Left renal pelvis (tissue), 4 donors: ENCODE measurements around the gene SNTG2. TPM values are rescaled to one million over a fixed set of nuclear protein-coding genes. Genes with fewer than 3 reads are reported as not detected.

ENCODE experiments used
- DNase-seq, 4 donors: peaks; one replicate each; pipeline ENCODE4 v3.0.0-alpha.2; 2013; ENCODE audit warnings: low read depth in 4 of 4, low spot score in 3 of 4
- polyA plus RNA-seq, 4 donors: library from polyadenylated mRNA; unstranded; fragments of 120-200 nt; gene quantifications; one replicate each; pipeline ENCODE4 v1.2.1, GENCODE V29; 2013; ENCODE audit not compliant: insufficient read length in 4 of 4

Gene SNTG2
- polyA plus RNA-seq, 4 donors, result 1.8 to 2.5 (median 2.4) TPM

DNA sequence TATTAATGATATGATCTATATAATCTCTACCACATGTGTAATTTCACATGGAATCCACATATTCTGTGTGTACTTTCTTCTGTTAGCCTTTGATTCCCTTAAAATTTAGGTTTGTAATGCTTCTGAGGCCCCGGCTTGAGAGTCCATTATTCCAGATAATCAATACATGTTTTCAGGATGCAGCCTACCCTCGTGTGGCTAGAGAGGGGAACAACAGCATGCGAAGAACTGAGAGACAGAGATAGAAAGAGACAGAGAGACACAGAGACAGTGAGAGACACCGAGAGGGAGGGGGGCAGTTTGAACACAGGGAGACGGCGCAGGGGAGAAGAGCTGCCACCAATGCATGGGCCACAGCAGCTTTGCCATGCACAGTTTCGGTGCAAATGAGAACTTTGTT is 185.4 kb downstream of the SNTG2 start:
- no peak for DNase-seq

DNA sequence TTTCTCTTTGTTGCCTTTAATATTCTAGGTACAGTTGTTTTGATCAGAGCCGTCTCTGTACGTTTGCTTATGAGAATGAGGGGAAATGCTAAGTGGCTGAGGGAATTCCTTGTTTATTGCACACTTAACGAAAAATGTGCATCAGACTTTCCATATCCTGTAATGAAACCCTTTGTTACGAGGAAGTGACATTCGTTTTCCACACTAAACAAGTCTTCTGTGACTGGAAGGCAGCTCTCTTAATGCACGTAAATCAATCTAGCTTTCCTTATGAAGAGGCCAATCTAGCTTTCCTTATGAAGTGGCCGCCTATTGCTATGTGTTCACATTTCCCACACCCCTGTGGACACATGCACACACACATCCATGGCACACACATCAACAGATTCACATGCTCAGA is 186.2 kb downstream of the SNTG2 start:
- no peak for DNase-seq

DNA sequence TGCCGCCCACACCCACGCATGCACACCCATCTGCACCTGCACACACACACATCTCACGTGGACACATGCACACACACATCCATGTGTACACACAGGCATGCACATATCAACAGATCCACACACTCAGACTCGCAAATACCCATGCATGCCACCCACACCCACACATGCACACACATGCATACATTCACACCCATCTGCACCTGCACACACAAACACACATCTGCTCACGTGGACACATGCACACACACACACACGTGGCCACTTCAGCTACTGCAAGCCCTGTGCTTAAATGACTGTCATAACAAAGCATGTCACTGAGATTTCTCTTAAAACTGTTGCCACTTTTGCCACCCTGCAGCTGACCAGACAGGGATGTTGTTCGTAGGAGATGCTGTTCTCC is 186.6 kb downstream of the SNTG2 start:
- DNase-seq, result no peak

DNA sequence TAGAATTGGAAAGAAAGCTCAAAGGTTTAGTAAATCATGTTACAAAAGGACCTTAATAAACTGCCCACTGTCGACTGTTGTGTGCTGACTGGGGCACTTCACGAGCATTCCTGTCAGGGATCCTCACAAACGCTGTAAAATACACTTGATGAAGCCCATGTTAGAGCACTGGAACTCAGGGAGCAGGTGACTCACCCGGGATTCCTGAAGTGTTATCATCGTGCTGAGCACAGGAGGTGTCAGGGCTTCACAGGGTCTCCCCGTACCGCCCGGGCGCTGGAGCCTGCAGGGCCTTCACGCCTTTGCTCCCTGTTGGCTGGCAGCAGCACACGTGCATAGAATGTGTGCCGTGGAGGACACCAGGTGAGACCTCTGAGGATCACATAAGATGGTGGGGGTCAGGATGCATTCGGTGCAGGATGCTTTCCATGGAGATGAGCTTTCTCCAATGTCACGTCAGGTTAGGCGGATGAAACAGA is 187.3 kb downstream of the SNTG2 start:
- DNase-seq, result no peak

DNA sequence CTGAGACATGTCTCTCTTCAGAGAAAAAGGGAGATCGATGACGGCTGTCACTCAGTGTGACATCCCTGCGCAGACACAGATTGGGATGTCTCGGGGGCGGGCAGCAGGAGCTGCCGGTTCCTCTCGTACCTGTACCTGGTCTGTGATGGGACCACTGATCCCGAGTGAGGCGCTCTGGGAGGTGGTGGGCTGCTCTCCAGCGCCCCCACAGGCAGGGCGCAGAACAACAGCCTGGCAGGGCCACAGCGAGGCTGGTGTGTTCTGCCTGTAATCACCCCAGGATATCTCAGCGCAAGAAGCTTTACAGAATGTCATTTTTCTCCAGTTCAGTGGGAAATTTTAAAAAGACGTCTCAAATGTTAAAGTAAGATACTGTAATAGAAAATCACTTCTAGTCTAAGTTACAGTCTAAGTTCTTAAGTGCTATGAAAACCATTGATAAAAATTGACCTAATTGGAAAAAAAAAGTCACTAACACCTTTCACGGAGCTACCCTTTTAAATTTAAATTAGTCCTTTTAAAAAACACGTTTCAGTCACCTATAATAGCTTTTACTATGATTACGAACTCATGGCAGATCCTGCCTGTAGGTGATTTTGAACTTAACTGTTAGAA is 189.8 kb downstream of the SNTG2 start:
- DNase-seq, result no peak

DNA sequence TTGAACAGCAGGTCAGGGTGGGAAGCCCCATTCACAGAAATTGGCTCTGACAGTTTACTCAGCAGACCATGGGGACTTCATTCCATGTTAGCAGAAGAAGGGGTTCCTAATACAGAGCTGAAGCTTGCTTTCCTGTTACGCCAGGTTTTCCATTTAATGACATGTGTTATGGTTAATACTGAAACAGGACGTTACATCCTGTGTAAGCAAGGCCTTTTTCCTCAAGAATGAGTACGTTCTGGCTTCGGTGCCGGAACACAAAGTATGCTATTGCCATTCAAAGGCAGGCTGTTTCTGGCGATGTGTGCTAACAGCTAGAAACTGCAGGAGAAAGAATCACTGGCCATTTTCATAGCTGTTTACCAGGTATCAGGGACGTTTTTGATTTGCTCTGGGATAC is 190.4 kb downstream of the SNTG2 start:
- no peak for DNase-seq

DNA sequence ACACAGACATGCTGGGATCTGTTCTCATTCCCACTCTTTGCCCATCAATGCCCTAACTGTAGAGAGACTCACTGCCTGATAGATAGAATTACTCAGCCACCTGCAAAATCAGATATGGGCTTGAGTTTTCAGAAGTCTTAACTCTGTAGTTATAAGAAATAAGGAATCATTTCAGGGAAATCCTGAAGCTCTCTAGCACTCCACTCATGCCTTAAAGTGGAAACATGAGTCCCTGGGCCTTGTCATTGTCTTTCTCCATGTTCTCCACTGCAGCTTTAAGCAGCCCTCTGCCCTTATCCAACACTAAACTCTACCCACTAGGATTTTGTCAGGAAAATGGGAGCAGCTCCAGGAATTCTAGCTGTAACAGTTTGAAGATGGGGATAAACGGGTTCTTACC is 192.5 kb downstream of the SNTG2 start:
- DNase-seq, result no peak

DNA sequence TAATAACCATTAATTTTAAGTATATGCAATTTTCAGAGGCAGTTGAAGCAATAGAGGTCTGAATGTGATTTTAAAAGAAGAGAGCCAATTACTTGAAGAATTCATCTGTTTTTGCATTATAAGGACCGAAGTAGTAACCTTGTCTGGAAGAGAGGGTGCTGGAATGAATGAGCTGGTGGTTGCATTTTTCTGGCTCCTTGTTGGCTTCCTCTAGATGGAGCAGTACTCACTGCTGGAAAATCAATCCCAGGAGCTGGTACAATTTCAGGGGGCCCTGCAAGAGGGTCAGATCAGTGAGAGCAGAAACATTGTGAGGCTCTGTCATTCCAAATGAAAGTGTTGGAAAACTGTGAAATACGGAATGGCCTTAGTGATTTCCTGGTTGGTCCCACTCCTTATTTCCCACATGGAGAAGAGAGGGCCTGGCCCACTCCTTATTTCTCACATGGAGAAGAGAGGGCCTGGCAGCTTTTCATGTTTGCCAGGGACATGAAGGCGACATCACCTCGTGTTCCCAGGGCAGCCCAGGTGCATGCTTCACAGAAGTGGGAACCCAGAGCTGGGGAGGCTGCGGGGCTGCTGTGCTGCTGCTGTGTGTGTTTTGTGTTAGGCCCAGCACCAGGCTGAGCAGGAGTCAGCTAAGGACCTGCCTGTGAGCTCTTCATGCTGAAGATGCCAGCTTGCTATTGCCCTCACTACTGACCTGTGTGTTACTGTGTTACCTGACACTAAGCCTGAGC is 197.4 kb downstream of the SNTG2 start:
- DNase-seq, result no peak

DNA sequence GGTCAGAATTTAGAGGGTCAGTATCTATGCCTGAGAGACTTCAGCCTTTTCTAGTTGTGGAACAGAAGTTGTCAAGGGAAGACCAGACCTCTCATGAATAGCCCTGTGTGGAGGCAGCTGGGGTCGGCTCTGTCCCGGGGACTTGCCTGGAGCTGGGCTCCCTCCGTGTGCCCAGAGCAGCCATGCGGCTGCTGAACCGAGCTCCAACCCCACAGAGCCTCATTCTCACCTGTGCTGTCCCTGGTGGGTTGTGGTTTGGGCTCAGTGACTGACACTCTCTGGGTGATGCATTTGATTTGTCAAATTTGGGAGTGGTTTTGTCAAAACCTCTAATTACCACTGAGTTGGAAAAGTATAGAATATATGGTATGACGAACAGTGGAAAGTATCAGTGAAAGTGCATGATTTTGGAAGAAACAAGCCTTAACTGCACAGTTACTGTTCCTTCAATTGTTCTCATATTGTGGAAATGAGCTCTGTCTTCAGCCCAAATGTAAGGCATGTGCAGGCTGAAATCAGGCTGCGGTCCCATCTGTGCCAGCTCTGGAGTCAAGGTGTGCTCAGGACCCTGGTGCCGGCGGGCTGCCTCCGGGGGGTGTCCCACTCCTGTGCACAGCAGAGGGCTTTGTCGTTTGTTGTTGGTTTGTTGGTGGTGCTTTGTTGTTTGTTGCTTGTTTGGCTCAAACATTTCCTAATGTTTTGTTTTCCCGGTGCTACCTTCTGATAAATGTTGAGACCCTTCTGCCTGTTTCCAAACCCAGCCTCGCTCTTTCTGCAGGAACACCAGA is 200.3 kb downstream of the SNTG2 start:
- DNase-seq, result no peak

DNA sequence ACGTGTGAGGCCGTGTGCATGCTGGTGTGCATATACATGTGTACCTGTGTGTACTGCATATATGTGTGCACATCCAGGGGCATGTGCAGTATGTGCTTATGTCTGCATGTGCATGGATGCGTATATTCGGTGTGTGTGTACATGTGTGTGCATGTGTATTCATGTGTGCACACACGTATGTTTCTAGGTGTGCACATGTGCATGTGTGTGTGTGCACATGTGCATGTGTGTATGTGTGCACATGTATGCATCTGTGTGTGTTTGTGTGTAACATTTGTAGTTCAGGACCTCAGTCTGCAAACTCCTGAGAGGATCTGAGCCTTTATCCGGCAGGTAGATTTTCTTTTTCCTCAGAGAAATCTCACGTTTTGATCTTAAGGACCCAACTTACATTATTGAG is 201.7 kb downstream of the SNTG2 start:
- DNase-seq, result no peak

DNA sequence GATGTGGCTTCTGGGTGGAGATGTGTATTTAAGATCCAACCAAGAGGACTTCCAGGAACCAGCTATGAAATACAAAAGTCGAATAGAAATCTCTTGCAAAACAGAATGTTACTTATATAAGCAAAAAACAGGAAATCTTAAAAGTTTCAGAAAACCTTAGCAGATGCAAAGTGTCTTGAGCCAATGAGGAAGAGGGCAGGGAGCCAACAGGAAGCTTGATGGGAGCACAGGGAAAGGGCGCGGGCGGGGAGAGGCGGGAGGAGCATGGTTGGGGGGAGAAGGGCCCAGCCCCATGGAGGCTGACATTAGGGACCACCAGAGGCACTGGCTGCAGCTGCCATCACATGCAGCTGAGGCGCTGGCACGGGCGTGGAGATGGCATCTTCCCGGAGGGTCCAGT is 203.3 kb downstream of the SNTG2 start:
- no peak for DNase-seq

DNA sequence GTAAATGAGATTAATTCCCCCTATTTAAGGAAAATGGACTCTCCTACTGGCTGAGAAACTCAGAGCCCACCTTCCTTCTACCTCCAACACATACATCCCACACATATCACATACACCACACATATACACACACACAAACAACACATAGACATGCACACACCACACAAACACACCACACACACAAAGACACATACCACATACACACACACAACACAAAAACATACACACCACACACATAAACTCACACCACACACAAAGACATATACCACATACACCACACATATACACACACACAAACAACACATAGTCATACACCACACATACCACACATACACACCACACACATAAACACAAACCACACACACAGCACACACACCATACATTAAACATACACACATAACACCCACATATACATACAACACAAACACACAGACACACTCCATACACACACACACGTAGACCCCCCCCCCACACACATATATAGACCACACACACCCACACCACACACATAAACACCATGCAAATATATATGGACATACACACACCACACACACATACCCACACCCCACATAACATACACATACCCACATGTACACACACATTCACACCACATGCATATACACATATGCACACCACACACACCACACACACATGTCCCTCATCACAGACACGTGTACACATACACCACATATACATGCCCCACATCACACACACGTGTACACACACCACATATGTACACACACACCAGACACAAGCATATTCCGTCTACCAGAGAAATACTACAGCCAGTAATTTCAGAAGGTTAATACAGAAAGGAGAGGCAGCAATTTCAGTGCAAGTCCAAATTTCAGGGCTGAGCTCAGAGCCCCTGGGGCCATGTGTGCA is 204.3 kb downstream of the SNTG2 start:
- DNase-seq, result no peak

DNA sequence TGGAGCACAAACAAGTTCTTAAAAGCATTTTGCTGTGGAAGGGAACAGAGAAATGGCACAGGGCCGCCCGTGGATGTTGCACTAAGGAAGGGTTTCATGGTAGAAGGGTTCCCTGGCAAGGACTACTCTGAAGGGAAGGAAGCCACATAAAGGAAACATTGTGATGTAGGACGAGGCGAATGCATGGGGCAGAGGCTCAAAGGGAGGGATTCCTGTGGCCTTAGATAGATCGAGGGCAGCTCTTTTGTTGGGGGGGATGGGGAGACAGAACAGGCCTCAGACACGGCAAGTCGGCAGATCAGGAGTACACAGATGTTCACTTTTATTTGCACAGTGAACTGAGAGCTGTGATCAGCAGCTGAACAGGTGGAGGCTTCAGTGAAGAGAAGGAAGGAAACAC is 205.4 kb downstream of the SNTG2 start:
- DNase-seq, result no peak

DNA sequence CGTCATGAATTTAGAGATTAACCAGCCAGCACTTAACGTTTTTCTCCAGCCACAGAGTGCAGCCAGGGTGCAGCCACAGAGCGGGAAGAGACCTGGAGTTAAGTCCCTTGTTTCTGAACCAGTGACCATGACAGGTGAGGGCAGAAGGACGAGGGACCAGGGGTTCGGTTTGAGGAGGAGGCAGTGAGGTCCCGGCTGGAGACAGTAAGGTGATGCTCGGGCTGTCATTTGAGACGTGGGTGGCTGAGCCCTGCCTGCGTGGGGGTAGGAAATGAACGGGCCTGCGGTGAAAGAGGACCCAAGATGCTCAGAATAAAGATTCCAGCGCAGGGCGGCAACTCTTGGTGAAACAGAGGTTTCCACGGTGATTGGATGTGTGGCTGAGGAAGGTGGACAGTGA is 205.9 kb downstream of the SNTG2 start:
- DNase-seq, result no peak

DNA sequence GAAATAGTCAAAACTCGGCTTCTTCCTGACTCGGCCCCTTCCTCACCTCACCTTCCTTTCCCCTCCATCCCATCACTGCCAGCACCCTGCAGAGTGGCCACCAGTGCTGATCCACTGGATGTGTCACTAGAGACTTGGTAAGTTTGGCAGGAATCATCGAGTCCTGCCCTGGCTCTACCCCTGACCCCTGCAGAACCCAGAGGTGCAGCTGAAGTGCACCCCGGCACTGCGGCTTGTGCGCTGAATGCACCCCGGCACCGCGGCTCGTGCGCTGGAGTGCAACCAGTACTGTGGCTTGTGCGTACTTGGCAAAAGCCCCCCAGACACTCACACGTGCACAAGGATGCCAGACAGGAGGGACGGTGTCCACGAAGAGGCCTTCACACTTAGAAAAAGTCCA is 206.5 kb downstream of the SNTG2 start:
- no peak for DNase-seq

DNA sequence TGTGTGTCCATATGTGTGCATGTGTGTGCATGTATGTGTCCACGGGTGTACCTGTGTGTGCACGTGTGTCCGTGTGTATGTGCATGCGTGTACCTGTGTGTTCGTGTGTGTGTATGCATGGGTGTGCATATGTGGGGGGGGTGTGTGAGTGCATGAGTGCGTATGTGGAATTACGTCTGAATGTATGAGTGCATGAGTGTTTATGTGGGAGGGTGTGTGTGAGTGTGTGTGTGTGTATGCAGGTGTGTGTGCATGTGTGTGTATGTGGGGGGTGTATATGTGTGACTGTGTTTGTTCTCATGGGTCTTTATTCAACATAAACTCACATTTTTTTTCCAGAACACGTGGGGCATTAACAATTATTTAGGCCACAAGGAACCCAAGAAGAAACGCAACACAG is 208.4 kb downstream of the SNTG2 start:
- no peak for DNase-seq

DNA sequence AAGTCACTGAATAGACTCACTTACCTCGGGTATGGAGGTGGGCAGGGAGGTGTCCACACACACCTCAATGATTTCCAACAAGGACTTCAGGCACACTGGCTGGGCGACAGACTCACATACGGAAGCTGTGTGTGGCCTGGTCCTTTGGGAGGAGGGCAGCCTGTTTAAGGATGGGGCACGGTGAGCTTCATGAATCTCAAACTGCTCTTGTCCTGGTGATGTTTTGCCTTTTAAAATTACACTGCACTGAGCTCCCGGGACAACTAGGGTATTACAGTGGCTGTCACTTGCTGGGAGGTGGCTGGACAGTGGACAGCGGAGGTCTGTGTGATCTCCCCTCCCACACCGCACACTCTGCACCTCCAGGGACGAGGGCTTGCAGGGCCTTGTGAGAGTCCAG is 211.6 kb downstream of the SNTG2 start:
- no peak for DNase-seq

DNA sequence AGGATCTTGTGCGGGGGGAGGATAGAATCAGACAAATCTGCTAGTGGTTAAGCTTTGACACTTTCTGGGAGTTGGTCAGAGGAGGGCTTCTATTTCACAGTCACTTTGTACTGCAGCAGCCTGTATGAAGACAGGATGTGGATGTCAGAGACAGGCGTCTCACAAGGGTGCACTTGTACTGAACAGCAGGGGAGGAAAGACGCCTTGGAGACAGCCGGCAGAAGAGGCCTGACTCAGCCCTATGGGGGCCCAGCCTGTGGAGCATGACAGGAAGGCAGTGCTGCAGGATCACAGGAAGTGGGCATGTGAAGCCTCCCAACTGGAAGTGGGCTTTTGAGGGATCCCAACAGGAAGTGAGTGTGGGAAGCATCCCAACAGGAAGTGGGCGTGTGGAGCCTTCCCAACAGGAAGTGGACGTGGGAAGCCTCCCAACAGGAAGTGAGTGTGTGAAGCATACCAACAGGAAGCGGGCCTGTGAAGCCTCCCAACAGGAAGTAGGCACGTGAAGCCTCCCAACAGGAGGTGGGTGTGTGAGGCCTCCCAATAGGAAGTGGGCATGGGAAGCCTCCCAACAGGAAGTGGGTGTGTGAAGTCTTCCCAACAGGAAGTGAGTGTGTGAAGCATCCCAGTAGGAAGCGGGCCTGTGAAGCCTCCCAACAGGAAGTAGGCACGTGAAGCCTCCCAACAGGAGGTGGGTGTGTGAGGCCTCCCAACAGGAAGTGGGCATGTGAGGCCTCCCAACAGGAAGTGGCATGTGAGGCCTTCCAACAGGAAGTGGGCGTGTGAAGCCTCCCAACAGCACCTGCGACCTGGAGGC is 212.3 kb downstream of the SNTG2 start:
- DNase-seq, result no peak

DNA sequence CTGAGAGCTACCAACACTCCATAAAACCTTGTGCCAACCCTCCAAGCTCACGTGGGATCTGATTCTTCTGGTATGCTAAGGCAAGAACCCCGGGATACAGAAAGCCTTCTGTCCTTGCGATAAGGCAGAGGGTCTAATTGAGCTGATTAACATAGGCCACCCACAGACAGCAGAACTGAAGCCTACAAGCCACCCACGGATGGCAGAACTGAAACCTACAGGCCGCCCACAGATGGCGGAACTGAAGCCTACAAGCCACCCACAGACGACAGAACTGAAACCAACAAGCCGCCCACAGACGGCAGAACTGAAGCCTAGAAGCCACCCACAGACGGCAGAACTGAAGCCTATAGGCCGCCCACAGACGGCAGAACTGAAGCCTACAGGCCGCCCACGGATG is 216.3 kb downstream of the SNTG2 start:
- no peak for DNase-seq

DNA sequence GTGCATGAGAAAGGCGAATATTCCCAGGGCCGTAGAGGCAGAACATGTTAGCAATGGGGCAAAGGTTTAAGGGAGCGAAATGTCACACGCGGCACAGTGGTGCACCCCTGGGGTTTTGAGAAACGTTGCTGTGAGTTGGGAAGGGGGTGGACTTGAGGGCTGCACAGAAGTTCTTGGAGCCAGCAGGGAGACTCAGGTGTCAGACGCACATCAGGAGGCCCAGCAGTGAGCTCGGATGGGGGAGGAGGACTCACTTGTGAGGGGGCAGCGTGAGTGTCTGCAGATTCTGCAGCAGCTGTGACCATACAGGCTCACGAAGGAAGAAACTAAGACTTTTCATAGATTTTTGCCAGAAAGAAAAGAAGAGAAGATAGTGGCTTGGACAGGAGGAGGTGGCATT is 218.2 kb downstream of the SNTG2 start:
- no peak for DNase-seq
